Subcutaneous abdominal adipose tissue (tissue), 5 donors: Measurements from ENCODE around the gene ELF3.
"Not testable (repeated sequence)": the region's sequence is repeated elsewhere in the genome, so short reads cannot be mapped to it uniquely, and the experiment has no call there.

Experiments used
- H3K27ac ChIP-seq: one replicate; pipeline ENCODE4 v1.7.0; 2013; ENCODE audit warnings: low read depth, mild to moderate bottlenecking, inconsistent platforms, low read length, moderate library complexity
- H3K27me3 ChIP-seq, 5 donors: one replicate each; pipeline ENCODE4 v1.7.0; 2013; ENCODE audit warnings: low read length in 5 of 5, inconsistent platforms in 1 of 5; ENCODE audit not compliant: control insufficient read depth in 5 of 5, insufficient read depth in 4 of 5
- H3K36me3 ChIP-seq, 5 donors: one replicate each; pipeline ENCODE4 v1.7.0; 2013; ENCODE audit warnings: low read length in 5 of 5; ENCODE audit not compliant: control insufficient read depth in 5 of 5, insufficient read depth in 5 of 5
- H3K4me1 ChIP-seq, 5 donors: one replicate each; pipeline ENCODE4 v1.7.0; 2013; ENCODE audit warnings: low read length in 5 of 5, mild to moderate bottlenecking in 3 of 5, moderate library complexity in 1 of 5; ENCODE audit not compliant: control insufficient read depth in 5 of 5, insufficient read depth in 5 of 5
- H3K4me3 ChIP-seq, 5 donors: one replicate each; pipeline ENCODE4 v1.7.0; 2013; ENCODE audit warnings: low read length in 5 of 5, low read depth in 1 of 5
- H3K9ac ChIP-seq, 5 donors: one replicate each; pipeline ENCODE4 v1.7.0; 2013; ENCODE audit warnings: low read length in 5 of 5, mild to moderate bottlenecking in 4 of 5, moderate library complexity in 3 of 5
- H3K9me3 ChIP-seq, 5 donors: one replicate each; pipeline ENCODE4 v1.7.0; 2013; ENCODE audit warnings: low read length in 5 of 5; ENCODE audit not compliant: control insufficient read depth in 5 of 5
- donor health status: healthy.
- donor health status: healthy.
- donor health status: healthy.
- donor health status: healthy.
- donor health status: healthy.

ELF3 gene

DNA sequence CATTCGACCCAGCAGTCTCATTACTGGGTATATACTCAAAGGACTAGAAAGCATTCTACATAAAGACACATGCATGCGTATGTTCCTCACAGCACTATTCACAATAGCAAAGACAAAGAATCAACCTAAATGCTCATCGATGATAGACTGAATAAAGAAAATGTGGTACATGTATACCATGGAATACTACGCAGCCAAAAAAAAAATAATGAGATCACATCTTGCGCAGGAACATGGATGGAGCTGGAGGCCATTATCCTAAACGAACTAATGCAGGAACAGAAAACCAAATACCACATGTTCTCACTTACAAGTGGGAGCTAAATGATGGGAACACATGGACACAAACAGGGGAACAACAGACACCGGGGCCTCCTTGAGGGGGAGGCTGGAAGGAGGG, 43.7 kb downstream of the ELF3 start:
- H3K36me3 ChIP-seq = no peaks in the 10 kb centered on the region
- H3K27me3 ChIP-seq = no peaks in the 10 kb centered on the region
- no peaks in the 10 kb centered on the region for H3K4me1 ChIP-seq
- H3K9ac ChIP-seq = no peak overlapping the region
- no peak overlapping the region for H3K27ac ChIP-seq
- no peaks in the 10 kb centered on the region for H3K9me3 ChIP-seq
- H3K4me3 ChIP-seq = no peak overlapping the region

DNA sequence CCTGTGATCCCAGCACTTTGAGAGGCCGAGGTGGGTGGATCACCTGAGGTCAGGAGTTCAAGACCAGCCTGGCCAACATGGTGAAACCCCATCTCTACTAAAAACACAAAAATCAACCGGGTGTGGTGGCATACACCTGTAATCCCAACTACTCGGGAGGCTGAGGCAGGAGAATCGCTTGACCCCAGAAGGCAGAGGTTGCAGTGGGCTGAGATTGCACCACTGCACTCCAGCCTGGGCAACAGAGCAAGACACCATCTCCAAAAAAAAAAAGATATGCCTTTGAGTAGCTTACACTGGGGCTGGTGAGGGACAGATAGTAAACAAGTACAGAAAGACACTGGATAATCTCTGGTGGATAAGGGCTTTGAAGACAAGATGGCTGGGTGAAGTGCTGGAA, 44.3 kb downstream of the ELF3 start:
- not testable (repeated sequence) for H3K27ac ChIP-seq, H3K27me3 ChIP-seq, H3K36me3 ChIP-seq, H3K9ac ChIP-seq, H3K4me3 ChIP-seq, H3K9me3 ChIP-seq, H3K4me1 ChIP-seq

DNA sequence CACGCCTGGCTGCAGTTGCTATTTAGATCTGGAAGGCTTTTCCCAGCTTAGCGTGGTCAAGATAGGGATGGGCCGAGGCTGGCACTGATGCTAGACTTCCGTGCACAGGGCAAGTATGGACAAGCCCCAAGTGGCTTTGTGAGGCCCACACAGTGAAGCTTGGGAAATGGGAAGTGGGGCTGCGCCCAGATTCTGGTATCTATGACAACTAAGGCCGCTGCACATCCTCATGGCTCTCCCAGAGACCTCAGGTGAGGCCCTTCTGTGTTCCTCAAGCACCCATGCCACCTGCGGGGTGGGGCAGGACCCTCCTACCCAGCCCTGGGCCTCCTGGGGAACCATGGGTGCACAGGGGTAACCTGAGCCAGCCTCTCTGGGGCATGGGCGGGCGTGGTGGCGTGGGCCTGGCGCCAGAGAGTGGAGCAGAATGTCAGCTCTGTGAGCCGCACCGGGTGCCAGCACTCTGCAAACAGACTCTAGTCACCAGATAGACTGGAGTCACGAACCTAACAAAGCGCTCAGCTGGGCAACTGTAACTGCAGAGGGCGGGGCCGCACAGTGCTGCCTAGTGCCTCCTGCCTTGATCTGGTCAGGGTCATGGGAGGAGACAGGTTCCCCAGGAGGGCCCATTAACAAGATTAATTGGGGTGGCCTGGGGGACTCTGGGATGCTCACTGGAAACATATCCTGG, 46.4 kb downstream of the ELF3 start:
- Histone ChIP-seq H3K4me1 (no peaks in the 10 kb centered on the region), H3K27ac (no peak overlapping the region), H3K36me3 (no peaks in the 10 kb centered on the region), H3K27me3 (no peaks in the 10 kb centered on the region), H3K4me3 (no peak overlapping the region), H3K9ac (no peak overlapping the region), H3K9me3 (no peaks in the 10 kb centered on the region)

DNA sequence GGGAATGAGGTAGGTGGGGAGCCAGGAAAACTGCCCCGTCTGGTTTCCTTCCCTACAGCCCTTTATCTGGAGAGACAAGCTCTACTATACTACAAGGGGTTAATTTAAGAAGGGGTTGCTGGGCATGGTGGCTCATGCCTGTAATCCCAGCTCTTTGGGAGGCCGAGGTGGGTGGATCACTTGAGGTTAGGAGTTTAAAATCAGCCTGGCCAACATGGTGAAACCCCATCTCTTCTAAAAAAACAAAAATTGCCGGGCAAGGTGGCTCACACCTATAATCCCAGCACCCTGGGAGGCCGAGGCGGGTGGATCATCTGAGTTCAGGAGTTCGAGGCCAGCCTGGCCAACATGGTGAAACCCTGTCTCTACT, 46.9 kb downstream of the ELF3 start:
- H3K4me3 ChIP-seq, H3K9ac ChIP-seq, H3K27me3 ChIP-seq, H3K4me1 ChIP-seq, H3K9me3 ChIP-seq, H3K27ac ChIP-seq, H3K36me3 ChIP-seq: not testable (repeated sequence)

DNA sequence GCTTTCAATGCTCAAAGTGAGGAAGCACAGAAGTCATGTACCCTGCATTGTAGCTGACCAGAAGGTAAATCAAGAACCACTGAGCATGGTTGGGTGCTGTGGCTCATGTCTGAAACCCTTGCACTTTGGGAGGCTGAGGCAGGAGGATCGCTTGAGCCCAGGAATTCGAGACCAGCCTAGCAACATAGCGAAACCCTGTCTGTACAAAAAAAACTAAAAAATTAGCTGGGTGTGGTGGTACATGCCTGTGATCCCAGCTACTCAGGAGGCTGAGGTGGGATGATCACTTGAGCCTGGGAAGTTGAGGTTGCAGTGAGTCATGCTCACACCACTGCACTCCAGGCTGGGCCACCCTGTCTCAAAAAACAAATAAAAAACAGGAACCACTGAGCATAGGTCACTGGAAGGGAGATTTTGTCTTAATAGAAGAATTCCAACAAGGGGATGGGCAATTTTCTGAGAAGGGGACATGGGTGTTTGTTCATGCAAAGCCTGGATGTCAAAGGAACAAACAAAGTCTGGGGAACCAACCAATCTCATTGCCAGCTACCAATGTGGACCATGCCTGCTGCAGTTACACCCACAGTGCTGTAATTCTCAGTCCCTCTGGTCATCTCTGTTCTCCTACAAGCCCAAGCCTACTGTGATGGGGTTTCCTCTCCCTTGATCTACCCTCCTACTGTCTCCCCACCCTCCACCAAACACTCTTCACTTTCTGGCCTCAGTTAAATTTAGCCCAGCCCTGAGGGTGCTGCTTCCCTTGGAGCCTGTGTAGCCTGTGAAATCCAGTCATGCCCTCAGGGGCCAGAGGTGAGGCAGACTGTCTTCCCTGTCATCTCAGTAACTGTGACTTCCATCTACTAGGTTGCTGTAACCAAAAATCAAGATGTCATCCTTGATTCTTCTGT, 47.9 kb downstream of the ELF3 start:
- no peaks in the 10 kb centered on the region for H3K4me1 ChIP-seq
- no peaks in the 10 kb centered on the region for H3K27me3 ChIP-seq
- H3K36me3 ChIP-seq = no peaks in the 10 kb centered on the region
- H3K27ac ChIP-seq = no peak overlapping the region
- H3K4me3 ChIP-seq = no peak overlapping the region
- H3K9ac ChIP-seq = no peak overlapping the region
- H3K9me3 ChIP-seq = no peaks in the 10 kb centered on the region

DNA sequence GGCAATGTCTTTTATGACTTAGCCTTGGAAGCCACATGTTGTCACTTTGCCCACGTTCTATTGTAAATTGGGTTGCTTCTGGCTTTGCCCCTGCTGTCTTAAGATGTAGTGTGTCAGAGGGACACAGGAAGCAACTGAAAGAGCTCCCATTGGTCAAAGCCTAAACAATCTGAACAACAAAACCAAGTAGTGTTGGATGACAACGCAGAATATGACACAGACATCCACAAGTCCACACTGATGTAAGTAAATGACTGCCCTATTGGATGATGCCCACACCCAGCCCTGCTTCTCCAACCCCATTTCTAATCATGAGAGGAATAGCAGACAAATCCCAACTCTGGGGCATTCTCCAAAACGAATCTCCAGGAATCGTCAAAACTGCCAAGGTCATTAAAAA, 50.7 kb downstream of the ELF3 start:
- Histone ChIP-seq H3K9me3 (no peaks in the 10 kb centered on the region), H3K27me3 (no peaks in the 10 kb centered on the region), H3K27ac (no peak overlapping the region), H3K4me1 (no peaks in the 10 kb centered on the region), H3K9ac (no peak overlapping the region), H3K4me3 (no peak overlapping the region), H3K36me3 (no peaks in the 10 kb centered on the region)

DNA sequence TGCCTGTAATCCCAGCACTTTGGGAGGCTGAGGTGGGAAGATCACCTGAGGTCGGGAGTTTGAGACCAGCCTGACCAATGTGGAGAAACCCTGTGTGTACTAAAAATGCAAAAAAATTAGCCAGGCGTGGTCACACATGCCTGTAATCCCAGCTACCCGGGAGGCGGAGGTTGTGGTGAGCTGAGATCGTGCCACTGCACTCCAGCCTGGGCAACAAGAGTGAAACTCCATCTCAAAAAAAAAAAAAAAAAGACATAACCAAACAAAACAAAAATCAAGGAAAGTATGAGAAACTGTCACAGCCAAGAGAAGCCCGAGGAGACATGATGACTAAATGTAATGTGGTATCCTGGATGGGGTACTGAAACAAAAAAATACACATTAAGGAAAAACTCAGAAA, 51.4 kb downstream of the ELF3 start:
- H3K4me1 ChIP-seq, H3K9ac ChIP-seq, H3K4me3 ChIP-seq, H3K9me3 ChIP-seq, H3K36me3 ChIP-seq, H3K27me3 ChIP-seq, H3K27ac ChIP-seq: not testable (repeated sequence)

DNA sequence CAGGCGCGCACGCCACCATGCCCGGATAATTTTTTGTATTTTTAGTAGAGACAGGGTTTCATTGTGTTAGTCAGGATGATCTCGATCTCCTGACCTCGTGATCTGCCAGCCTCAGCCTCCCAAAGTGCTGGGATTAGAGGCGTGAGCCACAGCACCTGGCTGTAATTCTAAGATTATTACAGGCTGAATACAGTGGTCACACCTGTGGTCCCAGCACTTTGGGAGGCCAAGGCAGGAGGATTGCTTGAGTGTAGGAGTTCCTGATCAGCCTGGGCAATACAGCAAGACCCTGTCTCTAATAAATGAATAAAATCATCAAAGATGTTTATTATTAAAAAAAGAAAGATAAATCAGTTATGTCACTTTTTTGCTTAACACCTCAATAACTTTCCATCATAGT, 52.2 kb downstream of the ELF3 start:
- H3K4me3 ChIP-seq, H3K9me3 ChIP-seq, H3K36me3 ChIP-seq, H3K27ac ChIP-seq, H3K27me3 ChIP-seq, H3K9ac ChIP-seq, H3K4me1 ChIP-seq: not testable (repeated sequence)

DNA sequence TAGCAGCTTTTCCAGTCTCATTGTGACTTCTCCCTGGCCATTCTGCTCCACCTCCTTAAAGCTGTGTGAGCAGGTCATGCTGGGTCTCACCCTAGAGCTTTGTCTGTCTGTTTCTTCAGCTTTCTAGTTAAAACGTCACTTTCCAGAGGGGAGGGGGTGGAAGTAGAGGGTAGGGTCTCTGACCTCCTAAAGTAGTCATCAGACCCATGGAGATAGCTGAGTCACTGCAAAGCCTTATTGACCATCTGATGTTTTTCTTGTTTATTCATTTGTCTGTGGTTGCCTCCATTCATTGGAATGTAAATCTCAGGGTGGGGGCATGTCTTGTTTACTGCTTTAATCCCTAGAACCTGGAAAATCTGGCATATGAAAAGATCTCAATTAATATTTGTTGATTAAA, 52.7 kb downstream of the ELF3 start:
- Histone ChIP-seq H3K27me3 (peaks cover 0 to 5% (median 0%) of the 10 kb centered on the region in 5 donors), H3K9ac (no peak overlapping the region), H3K9me3 (no peaks in the 10 kb centered on the region), H3K4me1 (no peaks in the 10 kb centered on the region), H3K4me3 (no peak overlapping the region), H3K36me3 (no peaks in the 10 kb centered on the region), H3K27ac (no peak overlapping the region)

DNA sequence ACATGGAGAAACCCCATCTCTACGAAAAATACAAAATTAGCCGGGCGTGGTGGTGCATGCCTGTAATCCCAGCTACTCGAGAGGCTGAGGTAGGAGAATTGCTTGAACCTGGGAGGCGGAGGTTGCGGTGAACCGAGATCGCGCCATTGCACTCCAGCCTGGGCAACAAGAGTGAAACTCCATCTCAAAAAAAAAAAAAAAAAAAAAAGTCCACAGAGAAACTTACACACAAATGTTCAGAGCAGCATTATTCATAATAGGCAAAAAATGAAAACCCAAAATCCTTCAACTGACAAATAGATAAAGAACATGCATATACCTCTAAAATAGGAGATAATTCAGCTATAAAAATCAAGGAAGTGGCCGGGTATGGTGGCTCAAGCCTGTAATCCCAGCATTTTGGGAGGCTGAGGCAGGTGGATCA, 54.5 kb downstream of the ELF3 start:
- not testable (repeated sequence) for H3K9me3 ChIP-seq, H3K36me3 ChIP-seq, H3K4me1 ChIP-seq, H3K9ac ChIP-seq, H3K27ac ChIP-seq, H3K27me3 ChIP-seq, H3K4me3 ChIP-seq
